KOPT-K1 (cell line): ENCODE data around the gene SOX11.

Source experiments
- H3K27ac ChIP-seq: fragments of 200-600 bp; sonication (generic); 2 replicates; pipeline ENCODE4 v1.5.1; 2016; ENCODE audit warnings: antibody characterized with exemption, mild to moderate bottlenecking, low read depth, low read length; ENCODE audit not compliant: poor library complexity, severe bottlenecking
- H3K36me3 ChIP-seq: fragments of 200-600 bp; sonication (generic); 2 replicates; pipeline ENCODE4 v1.5.1; 2017; ENCODE audit warnings: antibody characterized with exemption, mild to moderate bottlenecking, low read length, moderate library complexity; ENCODE audit not compliant: insufficient read depth
- H3K9me3 ChIP-seq: fragments of 200-600 bp; sonication (generic); 2 replicates; pipeline ENCODE4 v1.5.1; 2017; ENCODE audit warnings: antibody characterized with exemption, low read length, mild to moderate bottlenecking; ENCODE audit not compliant: insufficient read depth, poor library complexity, severe bottlenecking

The SOX11 gene

DNA sequence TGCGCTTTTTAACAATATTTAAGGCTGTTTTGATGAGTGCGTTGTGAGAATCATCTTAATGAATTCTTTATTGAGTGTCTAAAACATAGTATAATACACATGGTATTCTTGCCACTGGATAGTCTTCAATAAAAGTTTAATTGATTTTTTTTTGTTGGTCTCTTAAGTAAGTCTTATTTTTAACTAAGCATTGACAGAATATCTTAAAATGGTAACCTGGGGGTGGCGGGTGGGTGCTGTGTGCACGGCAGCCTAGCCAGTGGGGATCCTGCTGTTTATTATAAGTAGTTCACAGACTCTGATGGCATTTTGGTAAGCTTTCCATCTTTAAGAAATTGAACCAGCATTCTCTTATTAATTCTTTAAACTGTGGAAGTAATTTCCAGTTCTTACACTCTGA lies 6.0 kb downstream of the SOX11 start:
- Histone ChIP-seq H3K9me3 (no peaks in the 10 kb centered on the region), H3K36me3 (no peaks in the 10 kb centered on the region), H3K27ac (no peak overlapping the region)

DNA sequence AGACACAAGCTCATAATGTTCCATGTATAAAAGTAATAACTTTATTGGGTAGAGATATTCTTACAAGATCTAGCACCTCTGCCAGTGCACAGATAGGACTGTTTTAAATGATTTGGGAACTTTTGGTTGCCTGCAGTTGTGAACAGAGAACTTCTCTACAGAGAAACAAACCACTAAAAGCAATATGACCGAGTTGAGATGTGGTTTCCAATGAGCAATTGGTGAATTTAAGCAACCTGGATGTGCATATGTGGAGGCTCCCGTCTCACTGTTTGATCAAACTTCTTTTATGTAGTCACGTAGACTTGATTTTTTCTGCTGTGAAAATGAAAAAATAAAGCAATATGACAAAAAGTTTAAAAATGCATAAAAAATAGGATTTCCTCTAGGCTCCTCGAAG lies 7.8 kb downstream of the SOX11 start:
- H3K27ac ChIP-seq = no peak overlapping the region
- H3K9me3 ChIP-seq = no peaks in the 10 kb centered on the region
- H3K36me3 ChIP-seq = no peaks in the 10 kb centered on the region

DNA sequence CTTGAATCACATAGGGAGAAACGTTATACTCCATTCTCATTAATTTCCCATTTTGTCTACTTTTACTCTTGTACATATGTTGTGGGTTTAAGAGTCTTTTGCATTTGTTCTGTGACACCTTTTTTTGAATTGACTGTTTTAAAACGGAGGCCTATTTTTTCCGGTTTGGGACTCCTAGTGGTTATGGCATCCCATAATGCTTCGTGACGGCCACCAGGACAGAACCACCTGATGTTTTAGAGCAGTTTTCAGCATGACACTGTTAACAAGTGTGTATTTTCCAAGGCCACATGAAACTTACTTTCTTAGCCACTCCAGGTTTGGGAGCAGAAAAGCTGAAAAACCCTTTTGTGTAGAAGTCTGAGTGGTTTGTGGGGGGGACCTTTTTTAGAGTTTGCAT lies 8.4 kb downstream of the SOX11 start:
- Histone ChIP-seq H3K9me3 (no peaks in the 10 kb centered on the region), H3K36me3 (no peaks in the 10 kb centered on the region), H3K27ac (no peak overlapping the region)

DNA sequence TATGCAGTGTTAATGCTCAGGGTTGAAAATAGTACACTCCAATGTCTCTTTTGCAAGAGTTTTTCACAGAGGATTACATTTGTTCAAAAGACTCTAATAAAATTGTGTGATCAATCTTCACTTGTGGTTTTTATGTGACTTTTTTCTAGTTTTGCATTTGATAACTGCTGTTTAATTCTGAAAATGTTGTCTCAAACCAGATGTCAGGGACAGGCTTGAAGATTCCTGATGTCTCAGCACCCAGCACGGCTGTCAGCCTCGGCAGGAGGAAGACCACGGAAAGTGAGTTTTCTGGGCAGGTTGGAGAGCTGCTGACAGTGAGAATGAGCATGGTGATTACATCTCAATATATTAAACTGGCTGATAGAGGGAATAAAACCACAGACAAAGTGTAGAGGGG lies 9.1 kb downstream of the SOX11 start:
- Histone ChIP-seq H3K36me3 (no peaks in the 10 kb centered on the region), H3K9me3 (no peaks in the 10 kb centered on the region), H3K27ac (no peak overlapping the region)

DNA sequence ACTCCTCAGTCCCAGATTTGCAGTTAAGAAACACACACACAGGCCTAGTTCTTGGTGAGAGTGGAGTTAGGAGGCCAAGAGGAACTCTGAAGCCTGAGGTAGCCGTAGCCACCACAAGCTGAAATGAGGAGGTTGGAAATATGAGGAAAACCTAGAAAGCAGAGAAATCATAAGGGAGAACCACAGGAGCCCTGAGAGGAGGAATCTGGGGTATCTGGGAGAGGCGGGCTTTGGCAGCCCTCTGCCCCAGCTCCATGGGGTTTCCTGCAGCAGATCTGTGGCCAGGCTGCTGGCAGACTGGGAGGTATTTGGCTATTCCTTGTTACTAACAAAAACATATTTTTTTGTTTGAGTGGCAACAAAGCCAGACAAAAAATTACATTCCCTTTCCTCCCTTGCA lies 11.0 kb downstream of the SOX11 start:
- Histone ChIP-seq H3K9me3 (no peaks in the 10 kb centered on the region), H3K36me3 (no peaks in the 10 kb centered on the region), H3K27ac (no peak overlapping the region)

DNA sequence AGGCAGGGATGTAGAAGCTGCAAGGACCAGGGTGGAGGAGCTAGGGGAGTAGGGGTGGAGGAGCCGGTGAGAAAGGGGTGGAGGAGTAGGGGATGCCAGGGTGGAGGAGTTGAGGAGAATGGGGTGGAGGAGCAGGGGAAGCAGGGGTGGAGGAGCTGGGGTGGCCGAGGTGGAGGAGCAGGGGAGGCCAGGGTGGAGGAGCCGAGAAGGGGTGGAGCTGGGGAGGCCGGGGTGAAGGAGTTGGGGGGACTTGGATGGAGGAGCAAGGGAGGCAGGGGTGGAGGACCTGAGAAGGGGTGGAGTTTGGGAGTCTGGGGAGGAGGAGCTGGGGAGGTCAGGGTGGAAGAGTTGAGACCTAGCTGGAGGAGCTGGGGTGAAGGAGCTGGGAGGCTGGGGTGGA lies 13.3 kb downstream of the SOX11 start:
- no peaks in the 10 kb centered on the region for H3K9me3 ChIP-seq
- no peaks in the 10 kb centered on the region for H3K36me3 ChIP-seq
- no peak overlapping the region for H3K27ac ChIP-seq

DNA sequence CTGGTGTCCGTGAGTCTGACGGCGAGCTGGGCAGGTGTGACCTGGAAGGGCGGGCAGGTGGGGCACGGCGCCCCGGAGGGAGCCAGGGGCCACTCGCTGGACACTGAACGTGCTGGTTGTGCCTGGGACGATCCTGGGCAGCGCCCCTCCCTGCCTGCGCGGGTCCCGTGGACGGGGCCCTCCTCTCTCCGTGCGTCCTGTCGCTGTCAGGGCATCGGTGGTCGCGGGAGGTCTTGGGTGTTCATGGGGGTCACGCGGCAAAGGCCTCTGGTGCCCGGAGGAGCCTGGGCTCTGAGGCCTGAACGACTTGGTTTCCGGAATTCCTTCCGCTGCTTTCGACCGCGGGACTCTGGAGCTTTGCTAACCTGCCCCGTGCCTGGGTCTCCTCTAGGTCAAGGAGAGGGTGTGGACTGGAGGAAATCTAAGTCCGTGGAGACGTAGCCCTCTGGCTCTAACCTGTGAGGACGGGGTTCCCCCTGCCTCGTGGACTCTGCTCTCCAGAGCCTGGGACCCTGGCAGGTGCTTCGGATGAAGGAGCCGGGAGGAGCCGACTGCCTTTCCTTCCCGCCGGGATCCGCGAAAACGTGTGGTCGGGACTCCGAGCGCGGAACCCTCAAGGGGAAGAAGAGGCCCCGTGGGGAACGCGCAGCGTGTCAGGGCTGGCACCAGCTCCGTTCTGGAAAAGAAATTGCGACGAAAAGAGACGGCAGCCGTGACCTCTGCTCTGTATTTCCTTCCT lies 14.7 kb downstream of the SOX11 start:
- Histone ChIP-seq H3K36me3 (no peaks in the 10 kb centered on the region), H3K9me3 (no peaks in the 10 kb centered on the region), H3K27ac (no peak overlapping the region)

DNA sequence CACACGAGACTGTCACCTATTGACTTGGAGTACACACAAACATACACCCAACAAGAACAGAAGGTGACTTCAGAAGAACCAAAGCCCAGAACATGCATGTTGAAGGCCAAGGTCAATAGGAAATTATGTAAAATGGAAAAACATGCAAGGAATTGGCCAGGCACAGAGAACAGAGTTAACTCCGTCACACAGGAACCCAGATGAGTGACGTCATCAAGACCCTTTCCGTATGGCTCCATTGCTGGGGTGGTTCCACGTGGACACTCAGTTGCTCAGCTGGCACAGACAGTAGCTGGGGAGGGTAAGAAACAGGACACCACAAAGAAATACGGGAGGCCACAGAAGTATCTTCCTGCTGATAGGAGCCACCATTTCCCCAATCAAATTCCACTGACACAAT lies 18.4 kb downstream of the SOX11 start:
- Histone ChIP-seq H3K27ac (no peak overlapping the region), H3K9me3 (no peaks in the 10 kb centered on the region), H3K36me3 (no peaks in the 10 kb centered on the region)

DNA sequence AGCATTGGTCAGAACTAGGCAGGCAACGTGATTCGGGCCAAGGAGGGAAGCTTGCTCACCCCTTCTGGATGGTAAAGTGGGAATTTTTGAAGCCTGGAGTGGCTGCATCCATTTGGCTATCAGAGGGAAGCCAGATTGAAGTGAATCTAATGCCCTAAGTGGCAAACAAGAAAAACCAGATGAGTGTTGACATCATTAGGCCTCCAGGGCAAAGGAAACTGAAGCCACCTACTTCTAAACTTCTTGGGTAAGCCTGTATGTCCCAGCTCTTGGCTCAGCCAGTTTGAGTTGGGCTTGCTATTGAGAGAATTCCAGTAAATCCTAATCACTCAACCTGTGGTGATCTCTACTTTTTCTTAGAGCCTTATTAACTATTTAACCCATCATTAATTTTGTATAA lies 20.9 kb downstream of the SOX11 start:
- H3K9me3 ChIP-seq = no peaks in the 10 kb centered on the region
- H3K36me3 ChIP-seq = no peaks in the 10 kb centered on the region
- H3K27ac ChIP-seq = no peak overlapping the region

DNA sequence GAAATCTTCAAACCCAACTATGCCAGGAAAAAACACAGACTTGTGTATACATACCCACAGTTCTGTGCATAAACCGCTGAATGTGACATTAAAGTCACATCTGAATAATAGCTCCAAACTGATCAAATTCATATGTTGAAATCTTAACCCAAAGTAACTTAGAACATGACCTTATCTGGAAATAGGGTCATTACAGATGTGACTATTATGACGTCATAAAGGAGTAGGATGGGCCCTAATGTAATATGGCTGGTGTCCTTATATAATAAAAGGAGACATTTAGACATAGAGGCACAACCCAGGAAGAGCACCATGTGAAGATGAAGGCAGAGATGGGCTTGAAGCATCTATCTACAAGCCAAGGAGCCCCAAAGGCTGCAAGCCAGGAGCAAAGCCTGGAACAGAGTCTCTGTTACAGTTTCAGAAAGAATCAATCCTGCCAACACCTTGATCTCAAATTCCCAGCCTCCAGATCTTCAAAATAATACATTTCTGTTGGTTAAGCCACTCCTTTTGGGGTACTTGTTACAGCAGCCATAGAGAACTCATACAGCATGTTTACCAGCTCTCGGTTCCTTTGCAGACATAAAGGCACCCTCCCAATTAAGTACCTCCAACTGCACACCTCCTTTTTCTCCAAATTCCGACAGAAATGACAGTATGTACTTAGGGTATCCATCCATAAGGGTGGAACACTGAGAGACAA lies 27.6 kb downstream of the SOX11 start:
- H3K27ac ChIP-seq = no peak overlapping the region
- H3K9me3 ChIP-seq = no peaks in the 10 kb centered on the region

DNA sequence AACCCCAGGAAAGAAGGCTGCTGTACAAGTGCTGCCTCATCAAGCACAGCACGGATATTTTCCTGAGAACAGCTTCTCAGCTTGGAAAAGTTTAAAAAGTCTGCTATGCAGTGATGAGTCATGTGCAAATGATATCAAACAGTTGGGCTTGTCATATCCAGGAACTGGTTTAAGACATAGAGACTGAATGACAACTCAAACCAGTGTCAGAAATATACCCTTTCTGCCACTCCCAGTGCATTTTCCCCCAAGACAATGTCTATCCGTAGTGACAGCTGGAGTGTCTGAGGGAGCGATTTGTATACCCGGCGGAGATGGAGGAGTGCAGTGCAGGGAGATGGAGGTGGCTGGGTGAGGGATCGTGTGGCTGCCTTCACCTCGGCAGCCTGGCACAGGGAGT lies 28.2 kb downstream of the SOX11 start:
- no peaks in the 10 kb centered on the region for H3K36me3 ChIP-seq
- H3K9me3 ChIP-seq = no peaks in the 10 kb centered on the region
- H3K27ac ChIP-seq = no peak overlapping the region

More for the DNA sequence above, 27.6 kb downstream of the SOX11 start:
- H3K36me3 ChIP-seq = no peaks in the 10 kb centered on the region

DNA sequence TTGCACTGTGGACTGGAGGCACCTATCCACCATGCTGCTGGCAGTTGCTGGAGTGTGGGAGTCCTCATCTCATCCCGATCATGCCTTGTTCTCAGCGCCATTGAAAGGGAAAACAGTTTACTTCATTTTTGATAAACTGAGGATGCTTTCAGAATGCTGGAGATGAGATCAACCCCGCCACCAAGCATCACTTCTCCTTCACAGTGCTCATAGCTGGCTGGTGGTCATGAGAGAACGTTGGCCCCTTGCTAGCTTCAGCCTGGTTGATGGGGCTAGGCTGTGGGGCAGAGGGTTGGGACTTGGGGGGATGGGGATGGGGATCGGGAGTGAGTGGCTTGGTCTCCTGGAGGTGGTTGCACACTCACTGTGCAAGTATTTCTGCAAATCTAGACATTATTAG lies 30.1 kb downstream of the SOX11 start:
- H3K27ac ChIP-seq = no peak overlapping the region
- no peaks in the 10 kb centered on the region for H3K36me3 ChIP-seq
- no peaks in the 10 kb centered on the region for H3K9me3 ChIP-seq

DNA sequence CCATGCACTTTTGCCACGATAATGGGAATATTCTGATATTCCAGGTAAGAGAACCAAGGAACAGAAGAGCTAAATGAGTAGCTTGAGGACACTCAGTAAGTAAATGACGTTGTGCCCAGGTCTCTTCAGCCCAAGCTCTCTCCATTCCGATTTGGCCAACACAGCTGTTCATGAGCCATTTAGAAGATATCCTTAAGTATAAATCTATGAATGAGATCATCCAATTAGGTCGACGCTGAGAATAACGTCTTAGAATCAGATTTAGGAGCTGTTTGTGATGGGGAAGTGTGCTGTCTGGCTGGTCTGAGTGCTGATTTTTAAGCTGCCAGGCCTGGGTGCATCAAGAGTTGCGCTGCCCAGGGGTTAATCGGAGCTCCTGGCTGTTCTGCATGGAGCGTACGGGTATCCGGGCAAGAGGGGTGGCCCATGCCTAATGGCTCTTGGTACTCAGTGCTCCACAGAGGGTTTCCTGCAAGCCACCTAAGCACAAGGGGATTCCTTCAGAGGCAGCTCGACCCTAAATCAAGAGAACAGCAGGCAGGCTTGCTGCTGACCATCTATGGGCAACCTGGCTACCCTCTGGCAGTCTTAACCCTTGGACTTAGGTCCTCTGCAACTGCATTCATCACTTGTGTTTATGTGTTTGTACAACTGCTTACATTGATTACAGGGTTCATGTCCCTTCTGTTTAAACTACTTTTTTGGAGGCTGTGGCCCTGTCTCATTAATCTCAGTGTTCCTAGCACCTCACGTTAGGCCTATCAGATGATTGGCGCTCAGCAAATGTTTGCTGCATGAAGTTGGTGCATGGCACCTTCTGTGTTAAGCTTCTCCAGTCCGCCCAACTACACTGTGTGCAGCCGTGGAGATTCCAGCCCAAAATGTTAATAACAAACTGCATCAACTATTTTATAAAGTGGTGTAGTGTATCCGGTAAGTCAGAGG lies 31.9 kb downstream of the SOX11 start:
- no peak overlapping the region for H3K27ac ChIP-seq
- no peaks in the 10 kb centered on the region for H3K36me3 ChIP-seq
- no peaks in the 10 kb centered on the region for H3K9me3 ChIP-seq

DNA sequence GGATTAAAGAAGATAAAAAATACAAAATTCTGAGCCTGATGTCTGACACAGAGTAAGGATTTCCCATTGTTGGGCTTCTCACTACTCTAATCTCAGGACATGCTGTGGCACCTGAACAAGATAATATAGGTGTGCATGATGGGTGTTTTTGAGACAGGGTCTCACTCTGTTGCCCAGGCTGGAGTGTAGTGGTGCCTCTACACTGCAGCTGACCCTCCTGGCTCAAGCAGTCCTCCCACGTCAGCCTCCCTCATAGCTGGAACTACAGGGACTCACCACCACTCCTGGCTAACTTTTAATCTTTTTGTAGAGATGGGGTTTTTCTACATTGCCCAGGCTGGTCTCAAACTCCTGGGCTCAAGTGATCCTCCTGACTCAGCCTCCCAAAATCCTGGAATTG lies 32.9 kb downstream of the SOX11 start:
- Histone ChIP-seq H3K27ac (no peak overlapping the region), H3K9me3 (no peaks in the 10 kb centered on the region)

DNA sequence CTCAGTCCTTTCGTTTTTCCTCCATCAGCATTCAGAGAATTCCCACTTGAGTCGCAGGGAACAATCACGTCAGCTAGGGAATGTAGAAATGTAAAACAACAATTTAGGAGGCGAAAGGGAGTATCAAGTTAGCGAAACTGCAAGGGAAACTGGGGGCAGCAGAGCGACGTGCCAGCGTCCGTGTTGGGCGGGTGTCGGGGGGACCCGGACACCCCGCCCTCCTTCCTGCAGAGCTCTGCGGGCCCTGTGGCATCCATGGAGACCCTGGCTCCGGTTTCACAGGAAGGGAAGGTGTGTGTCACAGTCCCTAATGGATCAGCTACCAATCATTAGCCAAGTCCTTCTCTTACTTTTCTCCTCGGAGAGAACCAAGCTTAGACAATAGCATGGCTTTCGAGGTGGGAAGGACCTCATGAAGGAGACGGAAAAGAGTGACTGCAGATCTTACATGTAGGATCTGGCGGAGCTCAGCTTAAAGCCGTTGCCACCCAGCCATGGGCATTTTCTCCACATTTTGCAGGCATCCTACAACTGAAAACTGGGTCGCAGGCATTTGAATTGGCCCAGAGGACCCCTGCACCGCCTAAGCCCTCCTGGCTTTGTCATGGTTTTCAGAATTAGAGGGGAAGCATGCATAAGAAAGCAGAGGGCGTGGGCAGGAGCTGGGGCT lies 33.7 kb downstream of the SOX11 start:
- no peaks in the 10 kb centered on the region for H3K36me3 ChIP-seq
- no peak overlapping the region for H3K27ac ChIP-seq
- no peaks in the 10 kb centered on the region for H3K9me3 ChIP-seq

More for the DNA sequence above, 32.9 kb downstream of the SOX11 start:
- H3K36me3 ChIP-seq = no peaks in the 10 kb centered on the region
